H1 (cell line): ENCODE results near the gene L3MBTL2.

Experiments
- ASH2L ChIP-seq: fragments of 200-600, 300-600 bp; sonication (generic); IDR thresholded peaks from one replicate; pipeline ENCODE4 v1.7.1; 2017; ENCODE audit warnings: low read length
- CHD1 ChIP-seq: IDR thresholded peaks from 2 replicates; pipeline ENCODE4 v1.6.1; 2012; ENCODE audit warnings: low read depth, low read length, improper control_type of control experiment
- EP300 ChIP-seq, 2 experiments: IDR thresholded peaks; 1 replicate in 1 of 2; 2 replicates in 1 of 2; pipeline ENCODE4 v1.6.1; 2011 to 2012; ENCODE audit warnings: low read depth in 2 of 2, low read length in 2 of 2, mild to moderate bottlenecking in 2 of 2, borderline replicate concordance in 1 of 2, inconsistent platforms in 1 of 2, moderate library complexity in 1 of 2
- EZH2 ChIP-seq: fragments of 200-600 bp; sonication (generic); IDR thresholded peaks from 2 replicates; pipeline ENCODE4 v1.7.1; 2012; ENCODE audit warnings: low read depth, mild to moderate bottlenecking, moderate library complexity, low read length, inconsistent platforms; ENCODE audit not compliant: severe bottlenecking
- GTF2F1 ChIP-seq: IDR thresholded peaks from 2 replicates; pipeline ENCODE4 v1.6.1; 2012; ENCODE audit warnings: low read depth, low read length, improper control_type of control experiment, borderline replicate concordance
- NRF1 ChIP-seq: IDR thresholded peaks from 2 replicates; pipeline ENCODE4 v1.6.1; 2011; ENCODE audit warnings: mild to moderate bottlenecking, low read depth, low read length, improper control_type of control experiment
- POLR2A ChIP-seq, 2 experiments: IDR thresholded peaks; 1 replicate in 1 of 2; 2 replicates in 1 of 2; pipeline ENCODE4 v1.6.1; 2011; ENCODE audit warnings: low read depth in 2 of 2, low read length in 2 of 2, mild to moderate bottlenecking in 2 of 2; ENCODE audit errors: control extremely low read depth in 1 of 2
- POLR2AphosphoS5 ChIP-seq: IDR thresholded peaks from 2 replicates; pipeline ENCODE4 v1.6.1; 2011; ENCODE audit warnings: low read depth, low read length
- RAD21 ChIP-seq, 2 experiments: IDR thresholded peaks in 1 of 2; conservative IDR thresholded peaks in 1 of 2; 2 replicates each; pipeline ENCODE4 v1.6.1; 2011; ENCODE audit warnings: low read depth in 2 of 2, low read length in 2 of 2, improper control_type of control experiment in 1 of 2, inconsistent platforms in 1 of 2, mild to moderate bottlenecking in 1 of 2, moderate library complexity in 1 of 2
- RBBP5 ChIP-seq: IDR thresholded peaks from 2 replicates; pipeline ENCODE4 v1.7.1; 2012; ENCODE audit warnings: low read depth, mild to moderate bottlenecking, inconsistent platforms, low read length, moderate library complexity, borderline replicate concordance
- YY1 ChIP-seq: IDR thresholded peaks from 2 replicates; pipeline ENCODE4 v1.6.1; 2011; ENCODE audit warnings: low read depth, mild to moderate bottlenecking, low read length
- TF ChIP-seq, protein P1 (sequence below): IDR thresholded peaks from 2 replicates; pipeline ENCODE4 v1.6.1; 2012; ENCODE audit warnings: inconsistent platforms
- TF ChIP-seq, protein P2 (sequence below), 3 experiments: IDR thresholded peaks; 1 replicate in 2 of 3; 2 replicates in 1 of 3; pipeline versions ENCODE4 v1.5.1 to v1.6.1; 2011; ENCODE audit warnings: low read length in 3 of 3, mild to moderate bottlenecking in 3 of 3, inconsistent platforms in 2 of 3, low read depth in 1 of 3, moderate library complexity in 1 of 3; ENCODE audit not compliant: insufficient read depth in 1 of 3; ENCODE audit errors: control extremely low read depth in 1 of 3
- TF ChIP-seq, protein P3 (sequence below): IDR thresholded peaks from 2 replicates; pipeline ENCODE4 v1.6.1; 2011; ENCODE audit warnings: low read depth, mild to moderate bottlenecking, low read length; ENCODE audit not compliant: insufficient read depth

DNA sequence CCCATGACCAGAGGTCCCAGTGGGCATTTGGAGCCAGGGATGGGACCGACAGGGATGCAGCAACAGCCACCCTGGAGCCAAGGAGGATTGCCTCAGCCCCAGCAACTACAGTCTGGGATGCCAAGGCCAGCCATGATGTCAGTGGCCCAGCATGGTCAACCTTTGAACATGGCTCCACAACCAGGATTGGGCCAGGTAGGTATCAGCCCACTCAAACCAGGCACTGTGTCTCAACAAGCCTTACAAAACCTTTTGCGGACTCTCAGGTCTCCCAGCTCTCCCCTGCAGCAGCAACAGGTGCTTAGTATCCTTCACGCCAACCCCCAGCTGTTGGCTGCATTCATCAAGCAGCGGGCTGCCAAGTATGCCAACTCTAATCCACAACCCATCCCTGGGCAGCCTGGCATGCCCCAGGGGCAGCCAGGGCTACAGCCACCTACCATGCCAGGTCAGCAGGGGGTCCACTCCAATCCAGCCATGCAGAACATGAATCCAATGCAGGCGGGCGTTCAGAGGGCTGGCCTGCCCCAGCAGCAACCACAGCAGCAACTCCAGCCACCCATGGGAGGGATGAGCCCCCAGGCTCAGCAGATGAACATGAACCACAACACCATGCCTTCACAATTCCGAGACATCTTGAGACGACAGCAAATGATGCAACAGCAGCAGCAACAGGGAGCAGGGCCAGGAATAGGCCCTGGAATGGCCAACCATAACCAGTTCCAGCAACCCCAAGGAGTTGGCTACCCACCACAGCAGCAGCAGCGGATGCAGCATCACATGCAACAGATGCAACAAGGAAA is 27.3 kb upstream of the L3MBTL2 start:
- TF ChIP-seq POLR2A (IDR thresholded peaks at IDR 0.05; ENCODE audit: control extremely low read depth in 1 of 2, low read depth in 2 of 2, low read length in 2 of 2): no peak
- TF ChIP-seq CHD1: no peak
- TF ChIP-seq, protein P1, sequence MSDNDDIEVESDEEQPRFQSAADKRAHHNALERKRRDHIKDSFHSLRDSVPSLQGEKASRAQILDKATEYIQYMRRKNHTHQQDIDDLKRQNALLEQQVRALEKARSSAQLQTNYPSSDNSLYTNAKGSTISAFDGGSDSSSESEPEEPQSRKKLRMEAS: no peak
- TF ChIP-seq RBBP5: no peak
- TF ChIP-seq, protein P2, sequence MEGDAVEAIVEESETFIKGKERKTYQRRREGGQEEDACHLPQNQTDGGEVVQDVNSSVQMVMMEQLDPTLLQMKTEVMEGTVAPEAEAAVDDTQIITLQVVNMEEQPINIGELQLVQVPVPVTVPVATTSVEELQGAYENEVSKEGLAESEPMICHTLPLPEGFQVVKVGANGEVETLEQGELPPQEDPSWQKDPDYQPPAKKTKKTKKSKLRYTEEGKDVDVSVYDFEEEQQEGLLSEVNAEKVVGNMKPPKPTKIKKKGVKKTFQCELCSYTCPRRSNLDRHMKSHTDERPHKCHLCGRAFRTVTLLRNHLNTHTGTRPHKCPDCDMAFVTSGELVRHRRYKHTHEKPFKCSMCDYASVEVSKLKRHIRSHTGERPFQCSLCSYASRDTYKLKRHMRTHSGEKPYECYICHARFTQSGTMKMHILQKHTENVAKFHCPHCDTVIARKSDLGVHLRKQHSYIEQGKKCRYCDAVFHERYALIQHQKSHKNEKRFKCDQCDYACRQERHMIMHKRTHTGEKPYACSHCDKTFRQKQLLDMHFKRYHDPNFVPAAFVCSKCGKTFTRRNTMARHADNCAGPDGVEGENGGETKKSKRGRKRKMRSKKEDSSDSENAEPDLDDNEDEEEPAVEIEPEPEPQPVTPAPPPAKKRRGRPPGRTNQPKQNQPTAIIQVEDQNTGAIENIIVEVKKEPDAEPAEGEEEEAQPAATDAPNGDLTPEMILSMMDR (IDR thresholded peaks at IDR 0.05; ENCODE audit: control extremely low read depth in 1 of 3, insufficient read depth in 1 of 3, low read depth in 1 of 3, low read length in 3 of 3): no peak
- no peak for TF ChIP-seq YY1
- TF ChIP-seq EP300 (IDR thresholded peaks at IDR 0.05; ENCODE audit: borderline replicate concordance in 1 of 2, low read depth in 2 of 2, low read length in 2 of 2): no peak
- no peak for TF ChIP-seq NRF1
- no peak for TF ChIP-seq POLR2AphosphoS5
- no peak for TF ChIP-seq RAD21 (IDR thresholded peaks at IDR 0.05 in 1 of 2, conservative IDR thresholded peaks at IDR 0.05 in 1 of 2; ENCODE audit: low read depth in 2 of 2, low read length in 2 of 2)
- no peak for TF ChIP-seq EZH2
- TF ChIP-seq GTF2F1: no peak
- no peak for TF ChIP-seq ASH2L
- TF ChIP-seq, protein P3, sequence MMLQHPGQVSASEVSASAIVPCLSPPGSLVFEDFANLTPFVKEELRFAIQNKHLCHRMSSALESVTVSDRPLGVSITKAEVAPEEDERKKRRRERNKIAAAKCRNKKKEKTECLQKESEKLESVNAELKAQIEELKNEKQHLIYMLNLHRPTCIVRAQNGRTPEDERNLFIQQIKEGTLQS: no peak
